Aorta (tissue), 5 donors: Measurements from ENCODE around the gene ASIC4. TPM values are rescaled to one million over a fixed set of nuclear protein-coding genes. Genes with fewer than 3 reads are reported as not detected.

ENCODE experiments used
- ATAC-seq: fragments of 200-7000 bp; cut with Tn5 transposase; one replicate; pipeline ENCODE4 v1.9.1; 2022; ENCODE audit warnings: moderate library complexity; ENCODE audit not compliant: low FRiP score
- DNase-seq, 2 donors: peaks; one replicate each; pipeline ENCODE4 v3.0.0-alpha.2; 2020
- H3K27ac ChIP-seq, 2 donors: one replicate each; pipeline ENCODE4 v1.5.1; 2013; ENCODE audit warnings: low read length in 2 of 2, mild to moderate bottlenecking in 2 of 2, moderate library complexity in 2 of 2, control low read depth in 1 of 2, inconsistent platforms in 1 of 2, low read depth in 1 of 2
- H3K27me3 ChIP-seq, 2 donors: one replicate each; pipeline ENCODE4 v1.6.1; 2013; ENCODE audit warnings: control low read depth in 1 of 2, low read length in 1 of 2, mild to moderate bottlenecking in 1 of 2, moderate library complexity in 1 of 2; ENCODE audit not compliant: insufficient read depth in 2 of 2, control insufficient read depth in 1 of 2
- H3K36me3 ChIP-seq, 2 donors: one replicate each; pipeline ENCODE4 v1.6.1; 2013; ENCODE audit warnings: control low read depth in 1 of 2, low read length in 1 of 2, mild to moderate bottlenecking in 1 of 2; ENCODE audit not compliant: insufficient read depth in 2 of 2, control insufficient read depth in 1 of 2
- H3K4me1 ChIP-seq, 2 donors: one replicate each; pipeline ENCODE4 v1.6.1; 2013; ENCODE audit warnings: low read length in 2 of 2, control low read depth in 1 of 2, mild to moderate bottlenecking in 1 of 2, moderate library complexity in 1 of 2; ENCODE audit not compliant: insufficient read depth in 2 of 2, control insufficient read depth in 1 of 2
- H3K4me3 ChIP-seq, 2 donors: one replicate each; pipeline ENCODE4 v1.5.1; 2013; ENCODE audit warnings: low read length in 2 of 2, control low read depth in 1 of 2, mild to moderate bottlenecking in 1 of 2
- H3K9me3 ChIP-seq: one replicate; pipeline ENCODE4 v1.6.1; 2013; ENCODE audit warnings: mild to moderate bottlenecking, low read length; ENCODE audit not compliant: control insufficient read depth
- WGBS, 2 donors: extraction: QIAGEN DNeasy Blood & Tissue Kit; methylation state at CpG; one replicate each; pipeline ENCODE4 v1.1.7; 2013; 5-methylcytosine and 5-hydroxymethylcytosine counted together
- intact Hi-C, 2 donors: fragments of 100-400 bp; cut with DNase I; formaldehyde crosslinking; loops; one replicate each; pipeline versions ENCODE4 v1.14.2 to v1.15.0; 2022
- polyA plus RNA-seq, 2 donors: library from polyadenylated mRNA; stranded (reverse); fragments of 200-250 nt; gene quantifications; one replicate each; pipeline ENCODE4 v1.2.3, GENCODE V29; 2013
- total RNA-seq, 2 donors: library from RNA; stranded (reverse); fragmentation: NEBNext Ultra II Directional; extraction: Animal tissue kit (Norgen Biotek cat#: 25700); gene quantifications; one replicate each; pipeline ENCODE4 v1.2.1, GENCODE V29; 2021
- donor health status: healthy with polysubstance abuse.
- donor health status: Bipolar disorder and iron deficiency.
- donor health status: DM: no; HTN: no; CAD: no.
- donor health status: DM: no; HTN: no; CAD: no.
- donor health status: DM: yes; HTN: yes; CAD: no.

Gene ASIC4
- total and polyA plus RNA-seq, 4 donors, result 0.26 to 0.42 (median 0.29) TPM; not detected in 1

GRCh38 chr2:219554350-219554749, 40.1 kb downstream of the ASIC4 start:
- Histone ChIP-seq H3K4me1 (no peaks in the 10 kb centered on the region), H3K36me3 (no peaks in the 10 kb centered on the region), H3K4me3 (no peak overlapping the region), H3K27me3 (no peaks in the 10 kb centered on the region), H3K9me3 (no peaks in the 10 kb centered on the region), H3K27ac (no peak overlapping the region)
- peak in 1 of 2 donors; percentile 81 for DNase-seq
- intact Hi-C loops, result loop anchor here in 1 of 2 donors (5.0 kb wide), 1 partner anchor 43 kb away; the partner anchor contains the start of gene STK11IP
- ATAC-seq, result no peak
- WGBS, 2 donors, result 93 to 94% methylated on average over 15 of the region's 15 CpGs

DNA sequence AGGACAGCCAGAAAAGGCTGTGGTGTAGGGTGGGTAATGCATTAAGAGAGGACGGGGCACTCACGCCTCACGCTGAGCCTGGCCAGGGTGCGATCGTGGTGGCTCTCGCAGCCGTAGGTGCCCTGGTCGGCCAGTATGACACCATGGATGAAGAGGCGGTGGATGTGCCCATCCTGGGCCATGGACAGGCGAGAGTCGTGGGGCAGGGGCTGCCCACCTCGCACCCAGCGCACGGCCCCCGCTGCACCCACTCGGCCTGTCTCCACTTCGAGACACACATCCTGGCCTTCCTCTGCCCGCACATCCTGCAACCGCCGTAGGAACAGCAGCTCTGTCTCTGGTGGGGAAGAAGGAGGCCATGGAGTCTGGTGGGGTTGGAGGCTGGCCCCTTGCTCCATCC, 41.7 kb downstream of the ASIC4 start:
- no peak overlapping the region for H3K27ac ChIP-seq
- ATAC-seq (no peak), DNase-seq (no peak)
- no peaks in the 10 kb centered on the region for H3K9me3 ChIP-seq
- intact Hi-C loops, result no loop called here
- no peaks in the 10 kb centered on the region for H3K27me3 ChIP-seq
- no peak overlapping the region for H3K4me3 ChIP-seq
- WGBS, 2 donors, result 95% methylated on average over 20 of the region's 20 CpGs
- no peaks in the 10 kb centered on the region for H3K36me3 ChIP-seq
- H3K4me1 ChIP-seq, result no peaks in the 10 kb centered on the region

DNA sequence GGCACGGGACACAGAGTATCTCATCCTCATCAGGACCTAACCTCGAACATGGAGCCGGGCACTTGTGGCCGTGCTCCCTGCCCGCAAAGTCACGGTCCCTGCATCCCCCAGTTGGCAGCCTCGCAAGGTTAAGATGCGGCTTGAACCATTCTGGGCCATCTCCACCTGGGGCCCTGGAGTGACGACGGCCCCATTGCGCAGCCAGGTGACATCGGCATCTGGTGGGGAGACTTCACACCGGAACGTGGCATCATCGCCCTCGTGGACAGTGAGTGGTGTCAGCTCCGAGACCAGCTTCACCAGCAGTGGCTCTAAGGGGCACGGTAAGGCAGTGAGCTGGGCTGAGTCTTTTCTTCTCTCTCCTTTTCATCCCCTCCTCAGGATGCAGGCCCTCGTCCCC, 42.1 kb downstream of the ASIC4 start:
- Histone ChIP-seq H3K36me3 (no peaks in the 10 kb centered on the region), H3K27me3 (no peaks in the 10 kb centered on the region), H3K27ac (no peak overlapping the region), H3K4me1 (no peaks in the 10 kb centered on the region), H3K4me3 (no peak overlapping the region), H3K9me3 (no peaks in the 10 kb centered on the region)
- ATAC-seq (no peak), DNase-seq (no peak)
- 94 to 95% methylated on average over 19 of the region's 19 CpGs for WGBS, 2 donors
- intact Hi-C loops, result no loop called here

- 93% methylated on average over 21 of the region's 21 CpGs for WGBS, 2 donors
- H3K4me1 ChIP-seq, result no peaks in the 10 kb centered on the region
- H3K9me3 ChIP-seq, result no peaks in the 10 kb centered on the region
- no peaks in the 10 kb centered on the region for H3K27me3 ChIP-seq
- H3K27ac ChIP-seq, result no peak overlapping the region
- H3K36me3 ChIP-seq, result no peaks in the 10 kb centered on the region
- ATAC-seq (no peak), DNase-seq (peak in 1 of 2 donors; percentile 44)
- intact Hi-C loops, result no loop called here
- no peak overlapping the region for H3K4me3 ChIP-seq
These were observed 43.0 kb downstream of the ASIC4 start for GRCh38 chr2:219557320-219557719.

- H3K36me3 ChIP-seq, result no peaks in the 10 kb centered on the region
- peak; percentile 29 to 61 for DNase-seq
These were observed 43.8 kb downstream of the ASIC4 start for GRCh38 chr2:219557791-219558785.

GRCh38 chr2:219559156-219559915, 45.1 kb downstream of the ASIC4 start:
- 92 to 94% methylated on average over 20 of the region's 20 CpGs for WGBS, 2 donors
- Histone ChIP-seq H3K27me3 (no peaks in the 10 kb centered on the region), H3K4me1 (no peaks in the 10 kb centered on the region), H3K4me3 (no peak overlapping the region), H3K27ac (no peak overlapping the region), H3K9me3 (no peaks in the 10 kb centered on the region), H3K36me3 (no peaks in the 10 kb centered on the region)
- DNase-seq (no peak), ATAC-seq (no peak)
- intact Hi-C loops, result no loop called here

More at GRCh38 chr2:219557791-219558785, 43.8 kb downstream of the ASIC4 start:
- no peaks in the 10 kb centered on the region for H3K4me1 ChIP-seq
- H3K27ac ChIP-seq, result no peak overlapping the region
- no peak overlapping the region for H3K4me3 ChIP-seq
- no peaks in the 10 kb centered on the region for H3K27me3 ChIP-seq
- no peak for ATAC-seq
- intact Hi-C loops, result no loop called here
- WGBS, 2 donors, result 93 to 94% methylated on average over 25 of the region's 25 CpGs
- no peaks in the 10 kb centered on the region for H3K9me3 ChIP-seq

DNA sequence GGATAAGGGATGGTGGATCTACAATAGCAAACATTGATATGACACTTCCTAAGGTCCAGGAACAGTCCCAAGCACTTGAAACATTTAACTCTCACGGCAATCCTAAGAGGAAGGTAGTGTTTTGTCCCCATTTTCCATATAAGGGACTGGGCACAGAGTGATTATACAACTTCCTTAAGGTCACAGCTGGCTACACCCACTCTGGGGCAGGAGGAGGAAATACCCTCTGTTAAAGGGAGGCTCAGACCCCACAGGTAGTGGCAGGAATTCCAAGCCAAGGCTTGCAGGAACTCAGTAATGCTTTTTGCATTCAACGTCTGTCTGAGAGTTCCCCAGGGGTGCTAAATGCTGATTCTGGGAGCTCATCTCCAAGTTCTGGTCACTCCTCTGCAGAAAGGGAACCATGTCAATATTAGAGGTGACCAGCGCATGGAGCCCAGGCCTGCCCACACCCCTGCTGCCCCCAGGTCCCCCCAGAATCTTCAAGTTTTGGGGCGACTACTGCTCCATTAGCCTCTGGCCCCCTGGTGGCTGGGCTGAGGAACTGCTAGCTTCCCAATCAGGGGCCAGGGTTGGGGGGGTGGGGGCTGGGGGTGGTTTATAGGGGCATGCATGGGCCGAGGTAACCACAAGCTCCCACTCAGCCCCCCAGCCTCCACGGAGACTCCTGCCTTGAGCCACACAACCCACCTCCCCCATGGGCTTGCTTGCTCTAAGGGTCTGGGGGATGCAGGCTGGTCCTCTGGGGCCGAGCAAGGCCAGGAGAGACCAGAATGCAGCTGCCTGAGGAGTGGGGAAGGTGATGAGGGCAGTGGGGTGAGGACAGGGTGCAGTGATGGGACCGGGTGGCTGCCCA, 46.0 kb downstream of the ASIC4 start:
- WGBS, 2 donors, result 30 to 36% methylated on average over 8 of the region's 8 CpGs
- H3K4me3 ChIP-seq, result no peak overlapping the region
- ATAC-seq (no peak), DNase-seq (peak in 1 of 2 donors; percentile 64)
- no peaks in the 10 kb centered on the region for H3K9me3 ChIP-seq
- H3K4me1 ChIP-seq, result no peaks in the 10 kb centered on the region
- H3K27me3 ChIP-seq, result no peaks in the 10 kb centered on the region
- intact Hi-C loops, result no loop called here
- H3K36me3 ChIP-seq, result no peaks in the 10 kb centered on the region
- no peak overlapping the region for H3K27ac ChIP-seq

GRCh38 chr2:219560893-219561178, 46.6 kb downstream of the ASIC4 start:
- WGBS, 2 donors, result 86 to 89% methylated on average over 3 of the region's 3 CpGs
- Histone ChIP-seq H3K27me3 (no peaks in the 10 kb centered on the region), H3K27ac (no peak overlapping the region), H3K36me3 (no peaks in the 10 kb centered on the region), H3K4me3 (no peak overlapping the region), H3K4me1 (no peaks in the 10 kb centered on the region), H3K9me3 (no peaks in the 10 kb centered on the region)
- DNase-seq (no peak), ATAC-seq (no peak)
- intact Hi-C loops, result no loop called here
